ENCODE data around the gene C10orf90. TPM values are rescaled to one million over a fixed set of nuclear protein-coding genes. Genes with fewer than 3 reads are reported as not detected.

The C10orf90 gene
- total RNA-seq, 2 experiments from 2014 or later: not detected

DNA sequence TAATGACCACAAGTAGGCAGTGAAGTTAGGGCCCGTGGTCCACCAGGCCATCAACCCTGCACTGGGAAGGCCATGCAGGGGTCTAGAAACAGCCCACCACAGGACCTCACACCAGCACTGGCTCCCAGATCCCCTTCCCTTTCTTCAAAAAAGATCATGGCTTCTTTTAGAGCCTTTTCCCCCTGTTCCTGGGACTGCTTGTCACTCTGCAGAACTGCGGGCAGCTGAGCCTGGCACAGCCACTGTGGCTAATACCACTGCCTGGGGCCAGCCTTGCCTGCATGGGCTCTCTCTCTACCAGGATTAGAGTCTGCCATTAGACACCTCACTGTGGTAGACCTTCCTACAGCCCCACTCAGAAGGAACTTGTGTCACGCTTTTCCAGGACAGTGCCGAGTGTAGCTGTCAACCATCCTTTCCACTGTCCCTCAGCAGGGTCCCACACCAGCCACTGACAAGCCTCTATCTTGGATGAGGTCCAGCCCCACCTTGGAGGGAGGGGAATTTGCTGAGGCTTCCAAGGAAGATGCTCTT is 19.0 kb upstream of the C10orf90 start:
- no peaks in the 10 kb centered on the region for H3K36me3 Mint-ChIP-seq (ENCODE audit: low read depth)
- H3K4me3 ChIP-seq (ENCODE audit: low read length): no peak overlapping the region
- ChIA-PET POLR2A (no interaction called here), CTCF (no interaction called here)
- TF ChIP-seq, protein P1, sequence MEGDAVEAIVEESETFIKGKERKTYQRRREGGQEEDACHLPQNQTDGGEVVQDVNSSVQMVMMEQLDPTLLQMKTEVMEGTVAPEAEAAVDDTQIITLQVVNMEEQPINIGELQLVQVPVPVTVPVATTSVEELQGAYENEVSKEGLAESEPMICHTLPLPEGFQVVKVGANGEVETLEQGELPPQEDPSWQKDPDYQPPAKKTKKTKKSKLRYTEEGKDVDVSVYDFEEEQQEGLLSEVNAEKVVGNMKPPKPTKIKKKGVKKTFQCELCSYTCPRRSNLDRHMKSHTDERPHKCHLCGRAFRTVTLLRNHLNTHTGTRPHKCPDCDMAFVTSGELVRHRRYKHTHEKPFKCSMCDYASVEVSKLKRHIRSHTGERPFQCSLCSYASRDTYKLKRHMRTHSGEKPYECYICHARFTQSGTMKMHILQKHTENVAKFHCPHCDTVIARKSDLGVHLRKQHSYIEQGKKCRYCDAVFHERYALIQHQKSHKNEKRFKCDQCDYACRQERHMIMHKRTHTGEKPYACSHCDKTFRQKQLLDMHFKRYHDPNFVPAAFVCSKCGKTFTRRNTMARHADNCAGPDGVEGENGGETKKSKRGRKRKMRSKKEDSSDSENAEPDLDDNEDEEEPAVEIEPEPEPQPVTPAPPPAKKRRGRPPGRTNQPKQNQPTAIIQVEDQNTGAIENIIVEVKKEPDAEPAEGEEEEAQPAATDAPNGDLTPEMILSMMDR (IDR thresholded peaks at IDR 0.05): no peak
- intact Hi-C loops (cut with DNase I, micrococcal nuclease): no loop called here
- no peaks in the 10 kb centered on the region for H3K36me3 ChIP-seq (ENCODE audit: insufficient read depth, low read length)
- no peak overlapping the region for H3K4me3 Mint-ChIP-seq
- no peak for DNase-seq
- H3K27ac Mint-ChIP-seq: no peak overlapping the region
- no peak overlapping the region for H3K27ac ChIP-seq (ENCODE audit: low read depth in 1 of 2, low read length in 2 of 2)
- no peaks in the 10 kb centered on the region for H3K4me1 Mint-ChIP-seq (ENCODE audit: low read depth)
- peaks cover 4 to 32% of the 10 kb centered on the region in 2 experiments for H3K9me3 ChIP-seq (ENCODE audit: control insufficient read depth in 1 of 2, insufficient read depth in 1 of 2, low read length in 2 of 2)
- H3K27me3 Mint-ChIP-seq: no peaks in the 10 kb centered on the region
- H3K4me1 ChIP-seq (ENCODE audit: insufficient read depth, low read length): no peaks in the 10 kb centered on the region
- no peak for ATAC-seq (ENCODE audit: poor library complexity)
- no peaks in the 10 kb centered on the region for H3K9me3 Mint-ChIP-seq
- no peaks in the 10 kb centered on the region for H3K27me3 ChIP-seq (ENCODE audit: control insufficient read depth in 1 of 2, insufficient read depth in 2 of 2, low read length in 2 of 2)

DNA sequence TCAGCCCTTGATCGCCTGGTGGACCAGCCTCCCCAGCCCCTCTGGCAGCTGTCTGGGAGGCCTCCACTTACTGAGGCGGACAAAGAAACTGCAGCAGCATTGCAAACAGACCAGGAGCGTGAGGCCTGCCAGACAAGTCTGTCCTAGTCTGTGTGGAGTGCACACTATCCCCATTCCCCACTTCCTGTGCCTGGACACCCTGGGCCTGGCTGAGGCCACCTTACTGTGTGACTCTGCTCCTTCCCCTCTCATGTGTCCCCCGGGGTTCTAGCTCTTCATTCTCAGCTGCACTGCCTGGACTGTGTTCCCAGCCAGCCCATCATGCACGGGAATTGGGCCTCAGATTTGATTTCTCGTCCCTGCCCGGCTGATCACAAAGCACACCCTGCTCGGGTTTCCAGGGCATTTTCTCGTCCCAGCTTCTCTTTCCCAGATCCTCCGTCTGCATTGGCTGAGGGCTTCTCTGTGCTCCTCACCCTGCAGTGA is 16.7 kb upstream of the C10orf90 start:
- no peak overlapping the region for H3K4me3 Mint-ChIP-seq
- TF ChIP-seq, protein P1 (IDR thresholded peaks at IDR 0.05): no peak
- Histone ChIP-seq H3K9me3 (ENCODE audit: control insufficient read depth in 1 of 2, insufficient read depth in 1 of 2, low read length in 2 of 2) (peaks cover 4 to 35% of the 10 kb centered on the region in 2 experiments), H3K4me3 (ENCODE audit: low read length) (no peak overlapping the region), H3K27ac (ENCODE audit: low read depth in 1 of 2, low read length in 2 of 2) (no peak overlapping the region), H3K4me1 (ENCODE audit: insufficient read depth, low read length) (no peaks in the 10 kb centered on the region), H3K27me3 (ENCODE audit: control insufficient read depth in 1 of 2, insufficient read depth in 2 of 2, low read length in 2 of 2) (no peaks in the 10 kb centered on the region), H3K36me3 (ENCODE audit: insufficient read depth, low read length) (no peaks in the 10 kb centered on the region)
- ChIA-PET CTCF (no interaction called here), POLR2A (no interaction called here)
- DNase-seq (no peak), ATAC-seq (ENCODE audit: poor library complexity) (no peak)
- no peaks in the 10 kb centered on the region for H3K36me3 Mint-ChIP-seq (ENCODE audit: low read depth)
- no peak overlapping the region for H3K27ac Mint-ChIP-seq
- no peaks in the 10 kb centered on the region for H3K9me3 Mint-ChIP-seq
- intact Hi-C loops (cut with DNase I, micrococcal nuclease): no loop called here
- no peaks in the 10 kb centered on the region for H3K4me1 Mint-ChIP-seq (ENCODE audit: low read depth)
- H3K27me3 Mint-ChIP-seq: no peaks in the 10 kb centered on the region

DNA sequence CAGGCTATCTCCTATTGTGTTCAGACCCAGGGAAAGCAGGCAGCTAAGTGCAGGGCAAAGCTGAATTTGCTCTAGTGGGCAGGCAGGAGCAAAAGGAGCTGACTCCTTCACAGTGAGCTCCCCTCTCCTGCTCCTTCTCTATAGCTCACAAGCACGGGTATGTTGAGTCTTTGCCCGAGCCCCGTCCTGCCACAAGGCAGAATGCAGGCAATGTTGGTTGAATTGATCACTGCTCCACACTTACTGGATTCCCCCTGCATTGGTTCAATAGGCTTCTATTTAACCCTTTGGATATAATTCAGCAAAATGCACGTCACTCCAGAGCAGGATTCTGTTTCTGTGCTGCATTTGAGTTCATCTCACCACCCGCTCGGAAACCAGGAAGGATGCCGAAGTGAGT is 16.2 kb upstream of the C10orf90 start:
- H3K4me1 Mint-ChIP-seq (ENCODE audit: low read depth): no peaks in the 10 kb centered on the region
- H3K27ac Mint-ChIP-seq: no peak overlapping the region
- Histone ChIP-seq H3K27me3 (ENCODE audit: control insufficient read depth in 1 of 2, insufficient read depth in 2 of 2, low read length in 2 of 2) (no peaks in the 10 kb centered on the region), H3K9me3 (ENCODE audit: control insufficient read depth in 1 of 2, insufficient read depth in 1 of 2, low read length in 2 of 2) (peaks cover 4 to 35% of the 10 kb centered on the region in 2 experiments), H3K36me3 (ENCODE audit: insufficient read depth, low read length) (no peaks in the 10 kb centered on the region), H3K27ac (ENCODE audit: low read depth in 1 of 2, low read length in 2 of 2) (no peak overlapping the region), H3K4me3 (ENCODE audit: low read length) (no peak overlapping the region), H3K4me1 (ENCODE audit: insufficient read depth, low read length) (no peaks in the 10 kb centered on the region)
- CTCF ChIA-PET: no interaction called here
- no peak overlapping the region for H3K4me3 Mint-ChIP-seq
- POLR2A ChIA-PET: no interaction called here
- ATAC-seq (ENCODE audit: poor library complexity) (no peak), DNase-seq (no peak)
- H3K27me3 Mint-ChIP-seq: no peaks in the 10 kb centered on the region
- H3K9me3 Mint-ChIP-seq: no peaks in the 10 kb centered on the region
- intact Hi-C loops (cut with DNase I, micrococcal nuclease): no loop called here
- TF ChIP-seq, protein P1 (IDR thresholded peaks at IDR 0.05): no peak
- H3K36me3 Mint-ChIP-seq (ENCODE audit: low read depth): no peaks in the 10 kb centered on the region
